SK-N-SH (cell line): Measurements from ENCODE around the gene RDX.

Experiments used
- EZH2phosphoT487 ChIP-seq: fragments of 200-600 bp; sonication (generic); IDR thresholded peaks from 2 replicates; pipeline ENCODE4 v1.6.1; 2017; ENCODE audit warnings: low read depth, mixed run types, mild to moderate bottlenecking, antibody characterized with exemption, moderate library complexity, borderline replicate concordance
- RAD21 ChIP-seq: IDR thresholded peaks from 2 replicates; pipeline ENCODE4 v1.6.1; 2012; ENCODE audit warnings: mild to moderate bottlenecking, low read length
- USF2 ChIP-seq: fragments of 150-350 bp; IDR thresholded peaks from 2 replicates; pipeline ENCODE4 v1.6.1; 2017; ENCODE audit warnings: antibody characterized with exemption, low read length, low read depth, borderline replicate concordance
- TF ChIP-seq, protein P1 (sequence below): fragments of 200-600 bp; sonication (generic); IDR thresholded peaks from 2 replicates; pipeline ENCODE4 v1.6.1; 2017; ENCODE audit warnings: antibody characterized with exemption, mild to moderate bottlenecking, moderate library complexity

GRCh38 chr11:110301577-110301976 lies 5.2 kb upstream of the RDX start:
- no peak for TF ChIP-seq RAD21
- no peak for TF ChIP-seq USF2
- TF ChIP-seq, protein P1, sequence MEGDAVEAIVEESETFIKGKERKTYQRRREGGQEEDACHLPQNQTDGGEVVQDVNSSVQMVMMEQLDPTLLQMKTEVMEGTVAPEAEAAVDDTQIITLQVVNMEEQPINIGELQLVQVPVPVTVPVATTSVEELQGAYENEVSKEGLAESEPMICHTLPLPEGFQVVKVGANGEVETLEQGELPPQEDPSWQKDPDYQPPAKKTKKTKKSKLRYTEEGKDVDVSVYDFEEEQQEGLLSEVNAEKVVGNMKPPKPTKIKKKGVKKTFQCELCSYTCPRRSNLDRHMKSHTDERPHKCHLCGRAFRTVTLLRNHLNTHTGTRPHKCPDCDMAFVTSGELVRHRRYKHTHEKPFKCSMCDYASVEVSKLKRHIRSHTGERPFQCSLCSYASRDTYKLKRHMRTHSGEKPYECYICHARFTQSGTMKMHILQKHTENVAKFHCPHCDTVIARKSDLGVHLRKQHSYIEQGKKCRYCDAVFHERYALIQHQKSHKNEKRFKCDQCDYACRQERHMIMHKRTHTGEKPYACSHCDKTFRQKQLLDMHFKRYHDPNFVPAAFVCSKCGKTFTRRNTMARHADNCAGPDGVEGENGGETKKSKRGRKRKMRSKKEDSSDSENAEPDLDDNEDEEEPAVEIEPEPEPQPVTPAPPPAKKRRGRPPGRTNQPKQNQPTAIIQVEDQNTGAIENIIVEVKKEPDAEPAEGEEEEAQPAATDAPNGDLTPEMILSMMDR: no peak
- TF ChIP-seq EZH2phosphoT487: no peak
